Transverse colon (tissue), 3 donors: Measurements from ENCODE around the gene P2RX7.

Experiments used
- EP300 ChIP-seq: sonication (generic); formaldehyde crosslinking; IDR thresholded peaks from one replicate; pipeline ENCODE4 v1.6.1; 2017; ENCODE audit warnings: antibody characterized with exemption, low read depth
- TF ChIP-seq, protein P1 (sequence below), 5 experiments: fragments of 200-600 bp in 3 of 5; fragments of 450-650 bp in 2 of 5; sonication (generic) in 3 of 5; IDR thresholded peaks; 1 replicate in 2 of 5; 2 replicates in 3 of 5; pipeline ENCODE4 v1.5.1; 2016 to 2017; ENCODE audit warnings: antibody characterized with exemption in 5 of 5, inconsistent platforms in 3 of 5, mild to moderate bottlenecking in 2 of 5, moderate library complexity in 1 of 5

- no peak for TF ChIP-seq EP300
- TF ChIP-seq, protein P1, sequence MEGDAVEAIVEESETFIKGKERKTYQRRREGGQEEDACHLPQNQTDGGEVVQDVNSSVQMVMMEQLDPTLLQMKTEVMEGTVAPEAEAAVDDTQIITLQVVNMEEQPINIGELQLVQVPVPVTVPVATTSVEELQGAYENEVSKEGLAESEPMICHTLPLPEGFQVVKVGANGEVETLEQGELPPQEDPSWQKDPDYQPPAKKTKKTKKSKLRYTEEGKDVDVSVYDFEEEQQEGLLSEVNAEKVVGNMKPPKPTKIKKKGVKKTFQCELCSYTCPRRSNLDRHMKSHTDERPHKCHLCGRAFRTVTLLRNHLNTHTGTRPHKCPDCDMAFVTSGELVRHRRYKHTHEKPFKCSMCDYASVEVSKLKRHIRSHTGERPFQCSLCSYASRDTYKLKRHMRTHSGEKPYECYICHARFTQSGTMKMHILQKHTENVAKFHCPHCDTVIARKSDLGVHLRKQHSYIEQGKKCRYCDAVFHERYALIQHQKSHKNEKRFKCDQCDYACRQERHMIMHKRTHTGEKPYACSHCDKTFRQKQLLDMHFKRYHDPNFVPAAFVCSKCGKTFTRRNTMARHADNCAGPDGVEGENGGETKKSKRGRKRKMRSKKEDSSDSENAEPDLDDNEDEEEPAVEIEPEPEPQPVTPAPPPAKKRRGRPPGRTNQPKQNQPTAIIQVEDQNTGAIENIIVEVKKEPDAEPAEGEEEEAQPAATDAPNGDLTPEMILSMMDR (IDR thresholded peaks at IDR 0.05): no peak
Measured at GRCh38 chr12:121167951-121168350, 35.3 kb downstream of the P2RX7 start.
